GM18499 (cell line): ENCODE data around the gene DDX23.

ENCODE experiments used
- ATAC-seq: cut with Tn5 transposase; IDR thresholded peaks from one replicate; pipeline ENCODE4 v1.9.1; 2021; ENCODE audit warnings: moderate number of reproducible peaks; ENCODE audit not compliant: insufficient read depth, unreplicated experiment

DDX23 gene

DNA sequence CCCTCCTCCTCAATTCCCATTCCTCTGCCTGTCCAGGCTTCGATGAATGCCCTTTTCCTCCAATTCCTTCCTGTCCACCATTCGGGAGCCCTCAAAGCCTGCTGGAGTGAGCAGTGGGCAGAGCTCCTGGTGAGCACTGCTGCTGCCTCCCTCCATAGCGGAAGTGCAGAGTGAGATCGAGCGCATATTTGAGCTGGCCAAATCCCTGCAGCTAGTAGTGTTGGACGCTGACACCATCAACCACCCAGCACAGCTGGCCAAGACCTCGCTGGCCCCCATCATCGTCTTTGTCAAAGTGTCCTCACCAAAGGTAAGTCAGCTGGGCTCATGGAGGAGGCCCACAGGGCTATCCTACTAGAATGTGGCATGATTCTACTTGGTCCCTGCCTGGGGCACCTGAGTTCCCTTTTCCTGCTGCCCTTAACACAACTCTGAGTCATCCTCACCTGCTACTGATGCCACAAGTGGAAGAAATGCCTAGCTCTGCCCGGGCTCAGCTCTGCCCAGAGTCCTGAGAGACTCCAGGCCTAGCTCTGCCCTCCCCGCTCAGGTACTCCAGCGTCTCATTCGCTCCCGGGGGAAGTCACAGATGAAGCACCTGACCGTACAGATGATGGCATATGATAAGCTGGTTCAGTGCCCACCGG is 25.6 kb downstream of the DDX23 start:
- no peak for ATAC-seq

DNA sequence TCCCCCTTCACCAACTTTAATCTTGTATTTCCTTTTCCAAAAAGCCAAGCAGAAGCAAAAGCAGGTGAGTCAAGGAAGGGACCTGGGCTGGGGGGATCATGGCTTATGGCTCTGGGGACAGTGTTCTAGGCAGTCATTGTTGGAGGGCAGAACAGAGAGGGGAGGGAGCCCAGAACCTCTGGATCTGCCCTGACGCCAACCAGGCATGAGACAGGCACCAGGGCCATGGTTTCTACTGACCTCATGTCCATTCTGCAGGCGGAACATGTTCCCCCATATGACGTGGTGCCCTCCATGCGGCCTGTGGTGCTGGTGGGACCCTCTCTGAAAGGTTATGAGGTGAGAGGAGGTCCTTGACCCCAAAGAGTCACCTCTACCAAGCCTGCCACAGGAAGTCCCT is 27.1 kb downstream of the DDX23 start:
- no peak for ATAC-seq

- no peak for ATAC-seq
Measured at GRCh38 chr12:48824112-48824511, 27.9 kb downstream of the DDX23 start.

DNA sequence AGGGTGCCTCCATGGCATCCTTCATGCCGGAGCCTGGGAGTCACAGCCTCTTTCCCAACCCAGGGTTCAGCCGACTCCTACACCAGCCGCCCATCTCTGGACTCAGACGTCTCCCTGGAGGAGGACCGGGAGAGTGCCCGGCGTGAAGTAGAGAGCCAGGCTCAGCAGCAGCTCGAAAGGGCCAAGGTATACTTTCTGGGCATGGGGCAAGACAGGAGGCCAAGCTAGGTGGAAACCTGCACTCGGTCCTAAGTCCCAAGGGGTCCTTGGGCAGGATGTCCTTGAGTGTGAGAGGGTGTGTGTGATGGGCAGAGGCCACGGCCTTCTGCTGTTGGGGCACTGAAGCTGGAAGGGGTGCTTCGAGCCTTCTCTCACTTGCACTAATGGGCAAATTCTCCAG is 28.7 kb downstream of the DDX23 start:
- no peak for ATAC-seq

GRCh38 chr12:48822711-48823110 is 29.3 kb downstream of the DDX23 start:
- no peak for ATAC-seq

DNA sequence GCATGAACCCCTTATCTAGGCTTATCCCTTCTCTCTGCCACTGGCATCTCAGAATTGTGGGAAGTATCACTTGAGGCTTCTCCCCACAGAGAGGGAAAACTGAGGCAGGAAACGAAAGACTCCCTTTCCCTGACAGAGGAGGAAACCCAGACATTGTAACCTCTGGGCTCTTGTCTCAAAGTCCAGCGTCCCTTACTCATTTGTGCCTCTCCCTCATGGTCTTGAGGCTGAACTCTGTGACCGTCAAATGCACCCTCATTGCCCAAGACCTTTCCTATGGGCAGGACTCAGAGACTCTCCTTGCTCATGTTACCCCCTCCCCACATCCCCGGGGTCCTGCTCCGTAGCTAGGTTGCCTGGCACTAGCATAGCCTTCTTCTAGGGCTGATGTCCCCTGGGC is 29.8 kb downstream of the DDX23 start:
- ATAC-seq, result no peak

DNA sequence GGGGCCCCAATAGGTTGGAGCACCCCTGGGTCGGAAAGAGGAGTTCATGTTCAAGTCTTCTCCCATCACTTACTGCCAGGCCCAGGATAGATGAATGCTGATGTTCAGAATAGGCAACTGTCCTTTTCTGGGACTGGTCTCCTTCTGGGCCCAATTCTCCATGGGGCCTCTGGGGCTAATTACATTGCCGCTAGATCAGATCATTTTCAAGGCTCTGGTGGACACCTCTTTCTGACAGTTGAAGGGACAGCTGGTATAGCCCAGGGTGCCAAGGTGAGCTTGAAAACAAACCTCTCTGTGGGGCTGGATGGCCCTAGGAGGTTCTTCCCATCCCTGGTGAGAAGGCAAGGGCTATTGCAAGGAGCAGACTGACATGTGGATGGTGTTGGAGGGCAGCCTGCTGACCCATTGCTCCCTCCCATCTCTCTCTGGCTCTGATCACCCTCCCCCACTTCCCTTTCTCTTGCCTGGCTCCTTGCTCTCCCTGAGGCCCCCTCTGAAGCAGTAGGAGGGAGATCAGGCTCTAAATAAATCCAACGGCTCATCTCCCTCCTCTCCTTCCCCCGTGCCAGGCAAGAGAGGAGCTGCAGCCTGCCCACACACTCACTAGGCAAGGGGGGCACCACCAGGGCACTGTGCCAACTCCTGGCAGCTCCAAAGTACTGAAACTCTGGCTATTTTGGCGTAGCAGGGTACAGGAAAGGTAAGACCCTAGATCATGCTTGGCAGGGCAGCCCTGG is 31.8 kb downstream of the DDX23 start:
- ATAC-seq, result no peak

GRCh38 chr12:48818831-48819590 is 33.0 kb downstream of the DDX23 start:
- ATAC-seq, result no peak

GRCh38 chr12:48817873-48818830 is 33.8 kb downstream of the DDX23 start, which contains the start of gene CACNB3:
CACNB3 (plus strand) TSS chr12:48818496; CDS start chr12:48818930, 434 bp downstream.
- ATAC-seq, result no peak

DNA sequence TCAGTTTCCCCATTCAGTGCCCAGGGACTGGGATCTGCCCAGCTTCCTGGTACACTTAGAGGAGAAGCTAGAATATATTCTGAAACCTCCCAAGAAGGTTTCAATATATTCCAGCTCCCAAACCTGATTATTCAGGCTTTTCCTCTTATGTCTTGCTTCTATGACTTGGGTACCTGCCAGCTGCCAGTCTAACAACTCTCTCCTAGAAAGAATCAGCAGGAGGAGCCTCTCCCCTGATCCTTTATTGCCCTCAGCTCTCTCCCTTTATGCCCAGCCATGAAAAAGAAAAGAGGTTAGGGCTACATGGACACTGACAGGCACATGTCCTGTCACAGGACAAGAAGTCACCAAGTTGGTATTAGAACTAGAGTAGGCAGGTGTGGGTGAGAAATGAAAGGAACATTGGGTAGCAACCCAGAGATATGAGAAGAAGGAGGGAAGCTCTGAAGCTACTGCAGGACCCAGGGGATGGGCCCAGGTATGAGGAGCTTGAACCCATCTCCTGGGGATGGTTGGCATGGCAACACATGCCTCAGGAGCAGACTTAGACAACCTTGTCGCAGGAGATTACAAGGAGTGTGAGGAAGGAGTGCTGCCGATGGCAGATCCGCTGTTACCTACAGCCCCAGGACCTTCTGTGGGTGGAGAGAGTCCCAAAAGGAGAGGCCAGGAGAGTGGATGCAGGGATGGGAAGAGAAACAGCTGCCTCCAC is 35.7 kb downstream of the DDX23 start:
- no peak for ATAC-seq

GRCh38 chr12:48815126-48816110 is 36.5 kb downstream of the DDX23 start:
- no peak for ATAC-seq

- ATAC-seq, result no peak
Measured at GRCh38 chr12:48814262-48815125, 37.5 kb downstream of the DDX23 start.

GRCh38 chr12:48813465-48814261 is 38.3 kb downstream of the DDX23 start:
- no peak for ATAC-seq

DNA sequence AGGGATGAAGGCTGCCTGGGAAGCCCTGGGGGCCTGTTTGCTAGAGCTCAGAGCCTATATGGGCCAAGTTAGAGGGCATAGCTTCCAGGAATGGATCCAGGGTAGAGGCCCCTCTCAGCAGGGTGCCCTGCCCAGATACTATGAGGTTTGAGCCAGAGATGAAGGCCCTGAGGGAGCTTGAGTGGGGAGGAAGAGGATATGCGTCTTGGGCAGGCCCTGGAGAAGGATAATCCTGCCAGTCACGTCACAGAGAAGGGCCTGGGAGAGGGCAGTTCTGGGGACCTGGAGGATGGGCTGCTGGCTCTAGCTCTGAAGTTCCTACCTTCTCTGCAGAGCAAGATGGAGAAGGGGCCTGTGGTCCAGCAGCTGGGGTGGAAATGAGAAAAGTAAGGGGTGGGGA is 39.6 kb downstream of the DDX23 start:
- no peak for ATAC-seq

DNA sequence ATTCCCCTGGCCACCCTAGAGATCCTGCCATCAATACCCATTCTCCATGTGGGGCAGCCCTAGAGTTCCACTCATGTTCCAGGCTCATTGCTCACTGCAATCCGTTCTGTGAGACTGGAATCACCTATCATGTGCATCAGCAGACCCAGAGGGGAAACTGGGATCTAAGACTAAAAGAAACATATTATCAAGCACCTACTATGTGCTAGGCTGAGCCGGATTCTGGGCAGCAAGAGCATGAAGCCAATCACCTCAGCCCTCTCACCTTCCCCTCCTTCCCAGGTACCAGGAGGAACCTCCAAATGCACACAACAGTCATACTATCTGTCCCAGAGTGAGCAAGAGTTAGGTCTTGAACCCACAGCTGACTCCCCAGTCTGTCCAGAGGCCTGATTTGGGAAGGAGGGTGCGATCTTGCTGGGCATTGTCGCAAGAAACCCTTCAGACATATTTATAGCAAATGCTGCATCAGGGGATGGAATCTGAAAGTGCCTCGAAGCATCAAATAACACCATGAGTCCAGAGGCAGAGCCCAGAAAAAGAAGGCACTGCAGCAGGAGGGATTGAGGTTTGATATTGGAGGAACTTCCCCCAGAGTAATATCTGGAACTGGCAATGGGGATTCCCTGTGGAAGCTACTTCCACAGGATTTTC is 40.4 kb downstream of the DDX23 start:
- ATAC-seq, result no peak

- no peak for ATAC-seq
Measured at GRCh38 chr12:48810903-48811431, 41.0 kb downstream of the DDX23 start.
